ENCODE results near the gene CUL2. TPM values are rescaled to one million over a fixed set of nuclear protein-coding genes. Genes with fewer than 3 reads are reported as not detected.

CUL2 gene
- total RNA-seq, 2 experiments from 2014 or later, result 35.4 to 37.1 TPM

DNA sequence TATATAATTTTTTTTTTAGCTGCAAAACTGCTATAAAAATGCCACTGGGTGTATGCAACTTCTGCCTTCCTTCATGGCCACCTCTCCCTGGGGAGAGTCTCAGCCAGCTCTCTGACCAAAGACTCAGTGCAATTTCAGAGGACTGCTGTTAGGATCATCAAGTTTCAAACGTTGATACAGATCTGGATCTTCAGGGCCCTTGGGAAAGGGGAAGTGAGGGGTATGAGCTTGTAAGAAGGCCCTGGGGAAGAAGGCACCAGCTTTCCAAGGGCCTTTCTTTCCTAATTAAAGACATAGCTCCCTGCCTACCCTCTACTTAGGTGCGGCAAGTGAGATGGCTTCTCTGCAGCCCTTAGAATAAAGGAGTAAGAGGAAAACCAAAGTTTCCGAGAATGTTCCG lies 130.4 kb downstream of the CUL2 start:
- Mint-ChIP-seq H3K4me1 (no peaks in the 10 kb centered on the region), H3K36me3 (no peaks in the 10 kb centered on the region), H3K9me3 (no peaks in the 10 kb centered on the region), H3K4me3 (no peak overlapping the region), H3K27me3 (no peaks in the 10 kb centered on the region), H3K27ac (no peak overlapping the region)
- no peak for ATAC-seq (ENCODE audit: low read depth)
- DNase-seq, result no peak
- POLR2A ChIA-PET, result interaction anchor here (0.8 kb wide), 1 partner anchor 242 kb away, joined by 4 read pairs; no protein-coding TSS in a partner anchor

DNA sequence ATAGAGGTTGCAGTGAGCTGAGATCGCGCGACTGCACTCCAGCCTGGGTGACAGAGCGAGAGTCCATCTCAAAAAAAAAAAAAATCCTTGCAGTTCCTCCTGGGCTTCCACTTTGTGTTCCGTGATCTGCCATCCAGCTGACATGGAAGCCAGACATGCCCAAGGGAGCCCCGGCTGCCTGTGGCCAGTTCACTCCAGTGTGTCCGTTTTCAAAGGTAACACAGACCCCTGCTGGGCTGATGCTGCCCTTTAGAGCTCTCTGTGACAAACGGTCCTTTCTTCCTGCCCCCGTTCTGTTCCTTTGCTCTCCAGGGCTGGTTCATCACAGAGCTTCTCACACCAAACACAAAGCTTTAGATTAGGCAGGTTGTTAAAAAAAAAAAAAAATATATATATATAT lies 130.8 kb downstream of the CUL2 start:
- Mint-ChIP-seq H3K27ac (no peak overlapping the region), H3K4me1 (no peaks in the 10 kb centered on the region), H3K27me3 (no peaks in the 10 kb centered on the region), H3K36me3 (no peaks in the 10 kb centered on the region), H3K4me3 (no peak overlapping the region), H3K9me3 (no peaks in the 10 kb centered on the region)
- POLR2A ChIA-PET, result interaction anchor here (0.8 kb wide), 1 partner anchor 242 kb away, joined by 4 read pairs; no protein-coding TSS in a partner anchor
- DNase-seq (no peak), ATAC-seq (ENCODE audit: low read depth) (no peak)

Small RNA genes within 50 kb of the gene (microRNA-seq; reads per million reads assigned to microRNA genes)
- 28.8 reads per million, percentile 35 among the genes with 10 or more reads in this experiment for gene MIR3611

Other genes starting within 250 kb of the CUL2 start
- 10 to 100 TPM; 78.6 to 86.5 TPM for gene CREM, start 36.5 kb upstream of the CUL2 start, total RNA-seq
- gene CCNY, start 246.2 kb upstream of the CUL2 start, total RNA-seq, result 10 to 100 TPM; 66.6 to 72.2 TPM

Data from activated naive CD8-positive, alpha-beta T cell treated with anti-CD3 and anti-CD28 coated beads, Interleukin-2, amount 10 ng/mL, durations not matched to agents 7 days and 5 days (primary cell).